Stimulated activated CD4-positive, alpha-beta T cell treated with anti-CD3 and anti-CD28 coated beads, Interleukin-4, amount 100 ng/mL, for 4 hours (primary cell): ENCODE data around the gene ANKRD63.

Source experiments
- DNase-seq, 2 experiments: peaks; one replicate each; pipeline ENCODE4 v3.0.0-alpha.2; 2020

The ANKRD63 gene

DNA sequence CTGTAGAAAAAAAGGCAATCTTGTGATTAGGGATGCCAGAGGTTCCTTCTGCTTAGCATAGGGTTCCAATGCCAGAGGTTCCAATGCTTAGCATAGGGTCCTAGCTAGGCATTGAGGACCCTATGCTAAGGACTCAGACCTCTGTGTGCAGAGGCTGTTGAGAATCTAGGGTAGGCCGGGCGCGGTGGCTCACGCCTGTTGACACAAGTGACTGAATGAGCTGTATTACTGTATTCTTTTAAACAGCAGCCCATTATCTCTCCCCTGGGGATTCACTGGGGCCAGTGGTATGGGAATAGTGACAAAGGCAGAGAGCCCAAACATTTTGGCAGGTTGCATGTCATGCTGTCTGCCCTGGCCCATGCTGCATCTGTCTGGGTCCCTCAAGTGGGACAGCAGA lies 27.8 kb downstream of the ANKRD63 start:
- no peak for DNase-seq

DNA sequence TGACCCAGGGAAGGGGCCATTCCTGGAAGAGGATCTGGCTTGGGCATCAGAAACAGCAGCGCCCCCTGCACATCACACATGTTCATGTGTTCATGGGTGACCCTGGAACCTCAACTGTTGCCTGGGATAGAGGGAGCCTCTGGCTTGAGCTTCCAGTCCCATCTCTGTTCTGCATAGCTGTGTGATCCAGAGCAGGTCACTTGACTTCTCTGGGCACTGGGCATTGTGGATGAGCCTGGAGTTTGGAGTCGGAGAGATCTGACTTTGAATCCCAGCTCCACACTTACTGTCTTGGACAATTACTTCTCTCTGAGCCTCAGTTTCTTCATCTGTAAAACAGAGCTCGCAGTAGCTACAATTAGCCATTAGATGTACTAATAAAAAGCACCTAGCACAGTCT lies 28.4 kb downstream of the ANKRD63 start:
- DNase-seq, result no peak

DNA sequence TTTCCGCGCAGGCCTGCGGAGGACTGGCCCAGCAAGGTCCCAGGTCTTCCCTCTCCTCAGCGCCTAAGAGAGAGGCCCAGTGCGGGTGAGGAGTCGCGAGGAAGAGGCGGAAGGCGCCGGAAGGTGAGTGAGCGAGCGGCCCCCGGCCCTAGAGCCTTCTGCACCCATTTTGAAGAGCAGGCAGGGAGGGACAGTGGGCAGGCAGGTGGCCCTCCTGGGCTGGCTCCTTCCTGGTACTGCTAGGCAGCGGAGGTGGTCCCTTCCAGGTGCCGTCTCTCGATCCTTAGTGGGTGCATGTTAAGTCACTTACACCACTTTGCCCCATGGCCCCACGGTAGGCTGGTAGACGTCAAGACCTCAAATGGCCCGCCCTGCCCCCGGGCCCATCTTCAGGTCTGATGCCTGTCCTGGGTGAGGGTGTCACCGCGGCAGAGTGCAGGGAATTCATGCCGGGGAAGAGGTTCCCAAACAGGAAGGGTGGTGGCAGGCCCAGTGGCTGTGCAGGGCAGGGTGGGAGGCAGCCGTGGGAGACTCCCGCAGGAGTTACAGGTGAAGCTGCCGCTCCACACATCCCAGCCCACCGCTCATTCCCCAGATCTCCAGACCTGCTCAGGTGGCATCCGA lies 29.6 kb downstream of the ANKRD63 start:
- no peak for DNase-seq

DNA sequence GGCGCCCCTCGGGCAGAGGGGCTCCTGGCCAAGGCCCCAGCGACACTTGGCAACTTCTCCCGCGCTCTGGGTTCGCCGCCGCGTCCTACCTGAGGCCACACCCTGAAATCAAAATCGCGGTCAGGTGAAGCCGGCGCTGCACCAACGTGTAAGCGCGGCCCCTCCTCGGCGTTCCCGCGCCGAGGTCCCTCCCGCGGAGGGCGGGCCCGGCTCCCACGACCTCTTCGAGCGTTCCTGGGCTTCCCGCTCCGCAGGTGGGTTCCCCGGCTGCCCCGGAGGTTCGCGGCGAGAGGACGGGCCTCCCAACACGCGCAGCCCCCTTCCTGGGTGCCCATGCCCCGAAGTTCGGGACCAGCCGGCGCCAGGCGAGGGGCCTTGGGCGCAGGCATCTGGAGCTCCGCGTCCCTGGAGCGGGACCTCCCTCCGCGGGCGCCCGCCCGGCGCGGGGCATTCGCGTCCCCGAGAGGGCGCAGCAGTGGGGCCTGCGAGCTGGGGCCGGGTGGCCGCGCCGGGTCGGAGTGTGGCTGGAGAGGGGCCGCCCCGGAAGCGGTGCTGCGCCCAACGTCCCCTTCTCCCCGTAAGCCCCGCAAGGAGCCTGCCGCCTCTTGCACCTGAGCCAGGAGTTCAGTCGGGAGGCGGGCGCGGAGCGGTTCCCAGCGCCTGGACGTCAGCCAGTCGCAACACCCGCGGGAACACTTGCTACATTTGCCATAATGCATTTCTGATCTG lies 30.3 kb downstream of the ANKRD63 start:
- no peak for DNase-seq

DNA sequence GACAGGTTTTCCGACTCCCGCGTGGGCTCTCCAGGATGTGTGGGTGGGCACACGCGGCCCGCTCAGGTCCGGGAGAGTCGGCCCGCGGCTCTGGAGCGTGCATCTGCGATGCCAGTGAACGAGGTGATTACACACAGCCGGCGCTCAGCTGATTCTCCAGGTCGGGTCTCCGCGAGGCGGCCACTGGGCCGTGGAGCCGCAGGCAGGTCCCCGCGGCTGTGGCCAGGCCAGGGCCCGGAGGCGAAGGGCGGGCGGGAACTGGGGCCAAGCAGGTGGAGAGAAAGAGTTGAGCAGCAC lies 30.8 kb downstream of the ANKRD63 start:
- no peak for DNase-seq

GRCh38 chr15:40251486-40252140 lies 31.3 kb downstream of the ANKRD63 start:
- DNase-seq, result no peak

DNA sequence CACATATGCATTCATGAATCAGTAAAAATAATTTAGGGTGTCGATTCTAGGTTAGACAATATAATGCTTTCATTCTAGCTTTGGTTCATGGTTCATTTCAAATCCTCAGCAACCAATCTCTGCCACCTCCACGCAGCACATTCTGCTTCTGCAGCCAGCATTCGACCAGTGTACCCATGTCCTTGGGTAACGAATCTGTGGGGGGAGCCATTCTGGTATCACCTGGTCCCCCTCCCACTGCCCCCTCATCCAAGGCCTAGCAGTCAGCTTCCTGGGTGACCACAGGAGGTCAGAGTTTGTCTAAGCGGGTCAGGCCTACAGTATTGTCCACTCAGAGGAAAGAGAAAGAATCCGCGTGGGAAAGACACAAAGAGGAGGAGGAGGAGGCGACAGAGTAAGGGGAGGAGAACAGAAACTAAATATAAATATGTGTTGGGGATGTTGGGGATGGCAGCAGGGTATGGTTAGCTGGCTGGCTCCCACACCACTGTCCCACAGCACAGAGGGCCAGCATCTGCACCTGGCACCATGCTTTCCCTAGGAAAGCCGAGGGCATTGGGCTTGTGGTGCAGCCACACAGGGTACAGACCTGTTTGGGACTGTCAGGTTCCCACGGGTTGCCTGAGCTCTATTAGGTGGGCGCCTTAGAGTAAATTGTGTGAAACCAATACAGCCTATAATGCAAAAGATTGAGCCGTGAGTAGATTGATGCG lies 31.9 kb downstream of the ANKRD63 start:
- no peak for DNase-seq

- DNase-seq, result no peak
These were observed 32.6 kb downstream of the ANKRD63 start for GRCh38 chr15:40250304-40250656.

DNA sequence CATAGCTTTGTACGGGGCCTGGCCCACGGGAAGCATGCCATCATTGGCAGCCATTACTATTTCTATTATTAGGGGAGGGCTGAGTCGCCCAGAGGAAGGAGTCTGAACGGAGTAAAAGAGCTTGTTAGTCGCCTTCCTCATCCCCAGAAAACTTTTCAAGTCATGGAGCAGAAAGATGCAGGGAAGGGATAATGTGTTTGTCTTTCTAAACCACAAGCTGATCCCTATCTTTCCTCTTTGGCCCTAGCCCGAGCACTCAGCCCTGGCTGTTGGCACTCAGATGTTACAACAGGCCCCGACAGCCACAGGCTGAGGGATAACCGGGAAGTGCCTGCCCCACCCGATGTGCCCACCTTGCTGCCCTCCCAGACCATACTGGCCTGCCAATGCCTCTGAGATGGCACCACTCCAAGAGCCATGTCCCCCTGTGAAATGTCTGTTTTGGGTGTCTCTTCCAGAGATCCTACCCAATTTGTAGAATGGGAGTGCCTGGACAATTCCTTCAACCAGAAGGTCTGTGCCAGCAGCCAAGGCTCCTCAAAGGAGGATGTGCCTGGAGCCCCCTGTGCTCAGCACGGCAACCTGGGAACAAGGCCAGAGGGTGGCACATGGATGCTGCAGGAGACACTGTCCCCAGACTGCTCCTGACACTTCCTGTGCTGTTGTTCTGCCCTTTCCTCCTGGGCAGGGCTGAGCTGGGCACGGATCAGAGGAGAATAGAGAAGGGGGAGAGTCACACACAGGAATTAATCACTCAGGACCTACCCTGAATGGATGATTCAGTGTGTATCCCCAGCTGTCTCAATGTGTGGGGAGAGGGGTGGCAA lies 33.2 kb downstream of the ANKRD63 start:
- no peak for DNase-seq

DNA sequence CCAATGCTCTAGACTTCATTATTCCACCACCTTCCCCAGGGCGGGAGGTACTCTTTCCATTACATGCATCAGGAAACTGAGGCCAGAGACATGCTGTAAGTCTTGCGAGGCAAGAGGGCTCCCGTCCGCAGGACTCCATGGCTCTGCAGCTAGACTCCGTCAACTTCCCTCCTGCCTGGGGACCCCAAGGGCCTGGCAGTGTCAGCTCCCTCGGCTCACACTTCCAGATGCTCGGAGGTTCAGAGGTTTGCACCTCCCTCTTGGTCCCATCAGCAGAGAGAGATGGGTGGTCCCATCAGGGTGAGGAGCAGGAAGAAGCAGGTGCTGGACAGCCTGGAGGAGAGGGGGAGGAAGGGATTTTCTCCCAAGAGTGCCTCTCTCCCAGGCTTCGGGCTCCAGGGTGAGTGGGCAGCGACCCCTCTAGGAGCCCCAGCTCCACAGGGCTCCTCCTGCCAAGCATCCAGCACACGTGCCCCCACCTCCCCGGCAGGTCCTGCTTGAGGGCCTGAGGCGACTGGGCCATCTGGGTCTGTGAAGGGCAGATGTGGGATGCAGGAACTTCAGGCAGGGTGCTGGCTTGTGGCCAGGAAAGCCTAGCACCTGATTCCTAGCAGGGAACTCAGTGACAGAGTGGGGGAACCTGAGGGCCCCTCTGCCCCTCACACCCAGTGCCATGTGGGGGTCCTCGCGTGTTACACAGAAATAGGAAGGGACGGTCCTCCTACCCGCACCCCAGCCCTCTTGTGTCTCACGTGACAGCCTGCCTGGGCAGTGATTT lies 34.7 kb downstream of the ANKRD63 start:
- DNase-seq, result no peak

- no peak for DNase-seq
These were observed 35.4 kb downstream of the ANKRD63 start for GRCh38 chr15:40247406-40247971.

DNA sequence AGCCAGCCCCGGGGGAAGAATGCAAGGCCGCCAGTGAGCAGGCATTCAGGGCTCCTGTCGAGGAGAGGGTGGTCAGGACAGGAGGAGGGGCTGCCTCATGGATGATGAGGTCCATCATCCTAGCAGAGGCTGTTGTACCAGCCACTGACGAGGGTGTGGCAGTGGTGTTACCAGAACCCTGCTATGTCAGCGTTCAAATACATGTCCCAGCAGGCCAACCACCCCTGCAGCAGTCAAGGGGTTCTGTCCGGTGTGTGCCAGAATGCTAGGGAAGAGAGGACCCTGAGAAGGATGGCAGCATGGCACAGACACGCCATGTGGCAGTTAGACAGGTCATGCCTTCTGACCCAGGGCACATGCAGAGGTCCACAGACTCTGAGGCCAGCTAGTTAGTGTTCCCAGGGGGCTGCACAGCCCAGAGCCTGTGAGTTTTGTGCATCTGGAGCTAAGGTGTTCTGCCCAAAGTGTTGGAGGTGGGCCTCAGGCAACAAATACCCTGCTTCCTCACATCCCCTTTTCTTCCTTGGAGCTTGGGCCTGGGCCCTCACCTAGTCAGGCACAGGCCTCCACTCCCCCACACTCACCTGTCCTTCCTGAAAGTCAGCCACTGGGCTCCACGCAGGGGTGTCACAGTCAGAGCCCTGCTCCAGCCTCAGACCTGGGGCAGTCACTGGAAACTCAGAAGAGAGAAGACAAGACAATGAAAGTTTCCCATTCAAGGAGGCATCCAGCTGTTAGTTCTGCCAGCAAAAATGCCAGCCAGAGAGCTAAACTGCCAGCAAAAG lies 36.2 kb downstream of the ANKRD63 start:
- DNase-seq, result no peak

- DNase-seq, result no peak
These were observed 37.0 kb downstream of the ANKRD63 start for GRCh38 chr15:40245666-40246450.

GRCh38 chr15:40244961-40245523 lies 37.8 kb downstream of the ANKRD63 start:
- no peak for DNase-seq

- no peak for DNase-seq
These were observed 39.6 kb downstream of the ANKRD63 start for GRCh38 chr15:40243126-40243810.

GRCh38 chr15:40242601-40243000 lies 40.3 kb downstream of the ANKRD63 start:
- no peak for DNase-seq

GRCh38 chr15:40242213-40242599 lies 40.7 kb downstream of the ANKRD63 start:
- DNase-seq, result no peak

DNA sequence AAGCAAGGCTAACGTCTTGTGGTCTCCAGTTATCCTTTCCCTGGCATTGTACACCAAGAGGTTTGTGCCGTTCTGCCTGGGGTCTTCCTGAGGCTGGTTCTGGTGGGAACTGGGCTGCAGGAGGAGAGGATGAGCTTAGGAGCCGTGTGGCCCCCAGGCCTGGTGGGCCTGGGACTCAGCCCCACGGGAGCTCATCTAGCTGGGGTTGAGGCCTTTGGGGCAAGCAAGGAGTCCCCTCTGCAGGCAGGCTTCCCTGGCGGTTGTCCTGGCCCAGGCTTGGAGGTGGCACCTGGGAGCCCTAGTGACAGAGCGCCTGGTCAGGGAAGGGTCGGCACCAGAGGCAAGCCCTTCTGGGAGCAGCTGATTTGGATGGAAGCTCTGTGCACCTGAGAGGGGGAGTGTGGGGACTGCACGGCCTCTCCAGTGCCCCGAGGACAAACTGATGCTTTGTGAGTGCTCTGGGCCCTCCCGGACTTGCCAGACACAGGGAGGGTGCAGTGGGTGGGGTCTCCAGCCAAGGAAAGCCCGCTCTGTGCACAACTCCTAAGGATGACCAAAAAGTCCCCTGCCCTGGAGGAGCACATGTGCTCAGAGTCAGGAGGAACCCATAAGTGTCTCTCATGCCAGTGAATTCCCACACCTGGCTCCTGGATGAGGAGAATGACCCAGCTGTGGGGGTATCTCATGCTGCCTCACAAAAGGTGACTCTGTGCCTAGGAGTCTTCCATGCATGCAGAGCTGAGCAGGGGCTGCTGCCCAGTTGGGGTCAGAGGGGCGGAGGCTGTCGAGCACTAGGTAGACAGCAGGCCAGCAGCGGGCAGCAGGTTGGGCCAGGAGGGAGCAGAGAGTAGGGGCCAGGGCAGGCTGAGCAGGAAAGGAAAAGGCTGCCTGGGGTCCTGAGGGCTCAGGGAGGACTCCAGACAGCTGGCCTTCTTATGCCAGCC lies 41.3 kb downstream of the ANKRD63 start:
- DNase-seq, result no peak
